ENCODE data around the gene SKIC2.

DNA sequence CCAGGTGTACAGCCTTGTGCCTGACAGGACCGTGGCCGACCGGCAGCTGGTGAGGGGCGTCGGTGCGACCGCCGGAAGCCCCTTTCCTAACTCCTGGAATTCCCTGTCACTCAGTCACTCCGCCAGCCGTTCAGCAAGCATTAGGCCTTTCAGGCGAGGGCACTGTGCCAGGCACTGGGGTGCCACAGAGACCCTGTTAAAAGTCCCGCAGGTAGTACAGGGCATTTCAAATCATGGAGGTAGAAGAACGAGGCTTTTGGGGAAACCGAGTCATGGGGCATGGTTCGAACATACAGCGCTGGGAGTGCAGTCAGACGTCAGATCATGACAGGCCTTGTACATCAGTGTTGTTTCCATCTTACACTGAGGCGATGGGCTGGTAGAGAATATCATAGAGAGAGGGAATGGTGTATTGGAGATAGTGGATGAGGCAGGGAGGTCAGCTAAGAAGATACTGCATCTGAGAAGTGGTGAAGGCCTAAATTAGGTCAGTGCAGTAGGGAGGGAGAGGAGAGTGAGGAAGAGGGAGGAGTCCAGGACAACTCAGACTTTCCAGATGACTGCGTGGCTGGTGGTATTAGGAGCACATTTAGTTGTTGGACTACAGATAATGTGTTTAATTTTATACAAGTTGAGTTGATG lies 13.9 kb downstream of the SKIC2 start:
- TF ChIP-seq CTCF (IDR thresholded peaks at IDR 0.05; ENCODE audit: insufficient read depth, low read length, poor library complexity, severe bottlenecking): no peak
- no peak for TF ChIP-seq EZH2phosphoT487 (conservative IDR thresholded peaks at IDR 0.05; ENCODE audit: low read length)

Measured in SU-DHL-6 (cell line).